Mesothelial cell of epicardium (in vitro differentiated cells): ENCODE measurements around the gene MIEN1. TPM values are rescaled to one million over a fixed set of nuclear protein-coding genes. Genes with fewer than 3 reads are reported as not detected.
A peak's percentile ranks its signal among the peaks of the same experiment; 100 is the strongest.

ENCODE experiments used
- microRNA-seq: library from miRNA; unstranded; fragments of <30 nt; microRNA quantifications from one replicate; pipeline ENCODE4 v1.2.0, GENCODE V29; 2021; ENCODE audit warnings: inconsistent platforms, mixed read lengths
- total RNA-seq: library from RNA; stranded (reverse); gene quantifications from 3 replicates; pipeline ENCODE4 v1.2.1, GENCODE V29; 2021

The MIEN1 gene
- total RNA-seq, 1 donor from 2014 or later, result 35.3 TPM

Small RNA genes within 50 kb of the gene (microRNA-seq; reads per million reads assigned to microRNA genes)
- gene MIR4728, result 3.5 reads per million, percentile 9 among the genes with 10 or more reads in this experiment

Other genes with a start within 250 kb of the MIEN1 start
- 0.09 TPM in 1 of 3 replicates, not detected in the others for gene NEUROD2, start 122.6 kb downstream of the MIEN1 start, total RNA-seq
- gene PPP1R1B, start 103.6 kb downstream of the MIEN1 start, total RNA-seq, result 0.58 to 0.75 TPM (median 0.75 TPM) in 3 replicates
- 55.6 to 56.6 TPM (median 56.2 TPM) in 3 replicates for gene STARD3, start 93.4 kb downstream of the MIEN1 start, total RNA-seq
- 1.6 to 3.0 TPM (median 2.3 TPM) in 3 replicates for gene TCAP, start 65.2 kb downstream of the MIEN1 start, total RNA-seq
- 1.7 to 2.1 TPM (median 1.7 TPM) in 3 replicates for gene PNMT, start 62.1 kb downstream of the MIEN1 start, total RNA-seq
- gene PGAP3, start 42.5 kb downstream of the MIEN1 start, total RNA-seq, result 36.8 to 39.1 TPM (median 37.1 TPM) in 3 replicates
- gene ERBB2, start 30.5 kb downstream of the MIEN1 start, total RNA-seq, result 141 to 146 TPM (median 142 TPM) in 3 replicates
- gene GRB7, start 7.4 kb upstream of the MIEN1 start, total RNA-seq, result 44.6 to 53.3 TPM (median 46.4 TPM) in 3 replicates
- 0.58 to 0.75 TPM (median 0.67 TPM) in 3 replicates for gene IKZF3, start 133.8 kb upstream of the MIEN1 start, total RNA-seq
- gene ZPBP2, start 137.7 kb upstream of the MIEN1 start, total RNA-seq, result not detected in 3 replicates
- 26.8 to 31.7 TPM (median 28.1 TPM) in 3 replicates for gene GSDMB, start 188.1 kb upstream of the MIEN1 start, total RNA-seq
- gene ORMDL3, start 197.1 kb upstream of the MIEN1 start, total RNA-seq, result 67.1 to 78.3 TPM (median 69.4 TPM) in 3 replicates
- gene LRRC3C, start 197.2 kb upstream of the MIEN1 start, total RNA-seq, result not detected in 3 replicates
- gene GSDMA, start 232.5 kb upstream of the MIEN1 start, total RNA-seq, result not detected in 3 replicates